PC-3 (cell line): ENCODE data around the gene IL31. TPM values are rescaled to one million over a fixed set of nuclear protein-coding genes. Genes with fewer than 3 reads are reported as not detected.

ENCODE experiments used
- ATAC-seq: fragments of 200-7000 bp; cut with Tn5 transposase; 2 replicates; pipeline ENCODE4 v1.9.1; 2020; ENCODE audit warnings: mild to moderate bottlenecking, moderate library complexity
- BruUV-seq: library from RNA; stranded (reverse); fragments of 400-500 nt; replicated peaks from 2 replicates; lab custom pipeline; 2021; lab: Mats Ljungman, UMichigan
- CTCF ChIA-PET: fragments of 300-600 bp; sonication (Branson Sonifier 250); formaldehyde crosslinking; loops from one replicate; lab custom pipeline; 2022; ENCODE audit warnings: antibody characterized with exemption; lab: Charles Lee
- POLR2A ChIA-PET: fragments of 300-600 bp; sonication (Branson Sonifier 250); formaldehyde crosslinking; loops from one replicate; lab custom pipeline; 2022; ENCODE audit warnings: antibody characterized with exemption; ENCODE audit not compliant: unreplicated experiment; lab: Charles Lee
- DNase-seq: peaks from one replicate; pipeline ENCODE4 v3.0.0-alpha.2; 2015
- H2AFZ ChIP-seq: fragments of 300-600 bp; sonication (generic); 2 replicates; pipeline ENCODE4 v1.6.0; 2016; ENCODE audit warnings: antibody characterized with exemption, low read length
- H3F3A ChIP-seq: fragments of 300-600 bp; sonication (generic); one replicate; pipeline ENCODE4 v1.6.0; 2017; ENCODE audit warnings: antibody characterized with exemption, low read length, control low read depth, mild to moderate bottlenecking; ENCODE audit not compliant: unreplicated experiment
- H3K27ac ChIP-seq: fragments of 300-600 bp; sonication (generic); 2 replicates; pipeline ENCODE4 v1.5.1; 2016; ENCODE audit warnings: mild to moderate bottlenecking, low read length
- H3K27me3 ChIP-seq: fragments of 300-600 bp; sonication (generic); 2 replicates; pipeline ENCODE4 v1.6.1; 2016; ENCODE audit warnings: low read length, mixed read lengths
- H3K36me3 ChIP-seq: fragments of 300-600 bp; sonication (generic); 2 replicates; pipeline ENCODE4 v1.6.1; 2016; ENCODE audit warnings: low read depth, mixed run types, low read length, mixed read lengths
- H3K4me1 ChIP-seq: fragments of 300-600 bp; sonication (generic); 2 replicates; pipeline ENCODE4 v1.5.1; 2016; ENCODE audit warnings: low read length; ENCODE audit not compliant: insufficient read depth
- H3K4me2 ChIP-seq: fragments of 300-600 bp; sonication (generic); 2 replicates; pipeline ENCODE4 v1.6.0; 2016; ENCODE audit warnings: low read length
- H3K4me3 ChIP-seq: fragments of 300-600 bp; sonication (generic); 2 replicates; pipeline ENCODE4 v1.5.1; 2016; ENCODE audit warnings: mild to moderate bottlenecking, low read length, mixed read lengths
- H3K79me2 ChIP-seq: fragments of 300-600 bp; sonication (generic); 2 replicates; pipeline ENCODE4 v1.6.1; 2017; ENCODE audit warnings: low read length, mixed read lengths
- H3K9ac ChIP-seq: fragments of 300-600 bp; sonication (generic); 2 replicates; pipeline ENCODE4 v1.6.0; 2016; ENCODE audit warnings: mild to moderate bottlenecking, low read length
- H3K9me2 ChIP-seq: fragments of 300-600 bp; sonication (generic); replicated peaks from 2 replicates; pipeline ENCODE4 v1.6.1; 2016; ENCODE audit warnings: mixed run types, low read length, mixed read lengths
- H3K9me3 ChIP-seq: fragments of 300-600 bp; sonication (generic); 2 replicates; pipeline ENCODE4 v1.6.1; 2016; ENCODE audit warnings: low read length, mixed read lengths
- H4K20me1 ChIP-seq: fragments of 300-600 bp; sonication (generic); 2 replicates; pipeline ENCODE4 v1.6.1; 2016; ENCODE audit warnings: low read length, mixed read lengths
- CTCF ChIP-seq: fragments of 300-600 bp; sonication (generic); conservative IDR thresholded peaks from 2 replicates; pipeline ENCODE4 v1.5.1; 2017; ENCODE audit warnings: antibody characterized with exemption, low read depth, mild to moderate bottlenecking, low read length
- EZH2 ChIP-seq: fragments of 300-600 bp; sonication (generic); IDR thresholded peaks from one replicate; pipeline ENCODE4 v1.6.1; 2017; ENCODE audit warnings: antibody characterized with exemption, mild to moderate bottlenecking, low read length; ENCODE audit not compliant: unreplicated experiment
- EZH2phosphoT487 ChIP-seq: fragments of 300-600 bp; sonication (generic); IDR thresholded peaks from 2 replicates; pipeline ENCODE4 v1.6.1; 2018; ENCODE audit warnings: mild to moderate bottlenecking, antibody characterized with exemption, low read length, borderline replicate concordance
- intact Hi-C: fragments of 100-400 bp; cut with micrococcal nuclease; formaldehyde crosslinking; loops from 2 replicates; pipeline ENCODE4 v1.9.0; 2023
- total RNA-seq: library from RNA; depleted of rRNA; stranded (reverse); fragments of >200 nt; gene quantifications from 2 replicates; pipeline ENCODE4 v1.2.3, GENCODE V29; 2014

Gene IL31
- total RNA-seq, 1 experiment from 2014 or later, result not detected

GRCh38 chr12:122202017-122202416 is 28.0 kb upstream of the IL31 start:
- Histone ChIP-seq H3K79me2 (no peaks in the 10 kb centered on the region), H3F3A (no peaks in the 10 kb centered on the region), H3K9me2 (no peaks in the 10 kb centered on the region), H3K9me3 (no peaks in the 10 kb centered on the region), H3K9ac (no peak overlapping the region), H3K27ac (no peak overlapping the region), H3K4me2 (no peak overlapping the region), H2AFZ (no peak overlapping the region), H3K4me3 (no peak overlapping the region), H4K20me1 (peaks cover 7% of the 10 kb centered on the region; the same call in 1 of the 2 replicates), H3K36me3 (peaks cover 4% of the 10 kb centered on the region; the same call in 1 of the 2 replicates), H3K27me3 (no peaks in the 10 kb centered on the region), H3K4me1 (peaks cover 6% of the 10 kb centered on the region; the same call in 1 of the 2 replicates)
- TF ChIP-seq CTCF (no peak), EZH2phosphoT487 (no peak), EZH2 (no peak)
- ATAC-seq (no peak), DNase-seq (no peak)
- intact Hi-C loops, result no loop called here
- no TSS peak for BruUV-seq
- ChIA-PET POLR2A (no interaction called here), CTCF (no interaction called here)

- Histone ChIP-seq H2AFZ (no peak overlapping the region), H3K4me3 (no peak overlapping the region), H4K20me1 (peaks cover 5% of the 10 kb centered on the region; the same call in 1 of the 2 replicates), H3K4me1 (peaks cover 6% of the 10 kb centered on the region; the same call in 1 of the 2 replicates), H3K27ac (no peak overlapping the region), H3K79me2 (no peaks in the 10 kb centered on the region), H3K9me2 (no peaks in the 10 kb centered on the region), H3K4me2 (no peak overlapping the region), H3K9ac (no peak overlapping the region), H3K9me3 (no peaks in the 10 kb centered on the region), H3K36me3 (no peaks in the 10 kb centered on the region), H3K27me3 (no peaks in the 10 kb centered on the region), H3F3A (no peaks in the 10 kb centered on the region)
- ChIA-PET POLR2A (no interaction called here), CTCF (no interaction called here)
- ATAC-seq (no peak), DNase-seq (no peak)
- no peak for TF ChIP-seq CTCF
- no peak for TF ChIP-seq EZH2phosphoT487
- no peak for TF ChIP-seq EZH2
- intact Hi-C loops, result no loop called here
- BruUV-seq, result no TSS peak
Measured at GRCh38 chr12:122201381-122201780, 27.4 kb upstream of the IL31 start.

- no peak for ATAC-seq
- peaks cover 5% of the 10 kb centered on the region; the same call in 1 of the 2 replicates for H4K20me1 ChIP-seq
- H3K4me2 ChIP-seq, result no peak overlapping the region
- H3K27me3 ChIP-seq, result no peaks in the 10 kb centered on the region
- no peaks in the 10 kb centered on the region for H3K9me3 ChIP-seq
- POLR2A ChIA-PET, result no interaction called here
- no peak overlapping the region for H3K27ac ChIP-seq
- CTCF ChIA-PET, result no interaction called here
- DNase-seq, result no peak
- H3K4me1 ChIP-seq, result peaks cover 6% of the 10 kb centered on the region; the same call in 1 of the 2 replicates
- no peak overlapping the region for H2AFZ ChIP-seq
- no peak overlapping the region for H3K9ac ChIP-seq
- TF ChIP-seq EZH2 (no peak), CTCF (0 out of 2 replicates have a peak, but pooled peaks have one; percentile 23), EZH2phosphoT487 (no peak)
- no peaks in the 10 kb centered on the region for H3F3A ChIP-seq
- H3K79me2 ChIP-seq, result no peaks in the 10 kb centered on the region
- H3K36me3 ChIP-seq, result no peaks in the 10 kb centered on the region
- intact Hi-C loops, result no loop called here
- no peaks in the 10 kb centered on the region for H3K9me2 ChIP-seq
- H3K4me3 ChIP-seq, result no peak overlapping the region
- no TSS peak for BruUV-seq
Measured at GRCh38 chr12:122200541-122201175, 26.6 kb upstream of the IL31 start.
